B cell (primary cell): ENCODE measurements around the gene THSD4. TPM values are rescaled to one million over a fixed set of nuclear protein-coding genes. Genes with fewer than 3 reads are reported as not detected.

ENCODE experiments used
- ATAC-seq: fragments of 200-7000 bp; cut with Tn5 transposase; one replicate; pipeline ENCODE4 v1.10.0; 2021; ENCODE audit warnings: low read depth, mild to moderate bottlenecking, moderate number of reproducible peaks, moderate library complexity
- CTCF ChIA-PET: fragments of 350-600 bp; sonication (Branson Sonifier 250); formaldehyde crosslinking; loops from one replicate; lab custom pipeline; 2021; ENCODE audit warnings: antibody characterized with exemption, inconsistent platforms; lab: Charles Lee
- POLR2A ChIA-PET: fragments of 350-600 bp; sonication (Branson Sonifier 250); formaldehyde crosslinking; loops from one replicate; lab custom pipeline; 2021; ENCODE audit warnings: antibody characterized with exemption; lab: Charles Lee
- DNase-seq: peaks from one replicate; pipeline ENCODE4 v3.0.0; 2013
- H2AFZ ChIP-seq: 2 replicates; pipeline ENCODE4 v1.6.1; 2012; ENCODE audit warnings: mild to moderate bottlenecking, low read depth, low read length; ENCODE audit not compliant: insufficient read depth, poor library complexity, severe bottlenecking
- H3K27ac ChIP-seq, 2 donors: 1 replicate in 1 of 2; 2 replicates in 1 of 2; pipeline ENCODE4 v1.5.1; 2012 to 2013; ENCODE audit warnings: low read length in 2 of 2, mild to moderate bottlenecking in 2 of 2, moderate library complexity in 1 of 2
- H3K27me3 ChIP-seq, 4 experiments: fragments of 200-600 bp in 1 of 4; sonication (generic) in 1 of 4; replicated peaks in 1 of 4; 1 replicate in 2 of 4; 2 replicates in 2 of 4; pipeline versions ENCODE4 v1.6.1 to v1.7.0; 2013 to 2016; ENCODE audit warnings: low read length in 3 of 4, mild to moderate bottlenecking in 2 of 4, mixed read lengths in 1 of 4, moderate library complexity in 1 of 4; ENCODE audit not compliant: insufficient read depth in 4 of 4, control insufficient read depth in 3 of 4; ENCODE audit errors: control extremely low read depth in 1 of 4
- H3K36me3 ChIP-seq, 2 experiments: replicated peaks in 1 of 2; 1 replicate in 1 of 2; 2 replicates in 1 of 2; pipeline versions ENCODE4 v1.6.1 to v1.7.1; 2013; ENCODE audit warnings: low read length in 1 of 2; ENCODE audit not compliant: insufficient read depth in 2 of 2, control insufficient read depth in 1 of 2; ENCODE audit errors: control extremely low read depth in 1 of 2, extremely low read depth in 1 of 2
- H3K4me1 ChIP-seq, 2 donors: fragments of 200-600 bp in 1 of 2; sonication (generic) in 1 of 2; 1 replicate in 1 of 2; 2 replicates in 1 of 2; pipeline versions ENCODE4 v1.5.1 to v1.6.1; 2013 to 2017; ENCODE audit warnings: low read length in 2 of 2; ENCODE audit not compliant: control insufficient read depth in 2 of 2, insufficient read depth in 2 of 2
- H3K4me2 ChIP-seq: replicated peaks from 2 replicates; pipeline ENCODE3; 2012; ENCODE audit warnings: mild to moderate bottlenecking, low read depth, low read length; ENCODE audit not compliant: poor library complexity, severe bottlenecking
- H3K4me3 ChIP-seq, 5 experiments: fragments of 200-600 bp in 1 of 5; sonication (generic) in 1 of 5; 1 replicate in 3 of 5; 2 replicates in 2 of 5; pipeline versions ENCODE4 v1.5.1 to v1.7.0; 2011 to 2016; ENCODE audit warnings: low read length in 4 of 5, mild to moderate bottlenecking in 4 of 5, low read depth in 2 of 5, control low read depth in 1 of 5, moderate library complexity in 1 of 5; ENCODE audit not compliant: insufficient read depth in 1 of 5; ENCODE audit errors: control extremely low read depth in 1 of 5, extremely low read depth in 1 of 5
- H3K79me2 ChIP-seq: fragments of 200-600 bp; sonication (generic); one replicate; pipeline ENCODE4 v1.6.0; 2016; ENCODE audit warnings: low read length; ENCODE audit not compliant: control insufficient read depth, insufficient read depth
- H3K9ac ChIP-seq: fragments of 200-600 bp; sonication (generic); 2 replicates; pipeline ENCODE4 v1.6.1; 2017; ENCODE audit warnings: mild to moderate bottlenecking, low read length, moderate library complexity
- H3K9me3 ChIP-seq, 3 donors: one replicate each; pipeline versions ENCODE4 v1.6.1 to v1.7.1; 2013; ENCODE audit warnings: low read length in 2 of 3; ENCODE audit not compliant: control insufficient read depth in 2 of 3, insufficient read depth in 1 of 3; ENCODE audit errors: control extremely low read depth in 1 of 3
- H4K20me1 ChIP-seq: 2 replicates; pipeline ENCODE4 v1.6.0; 2012; ENCODE audit warnings: mild to moderate bottlenecking, low read length; ENCODE audit not compliant: insufficient read depth, control insufficient read depth, poor library complexity, severe bottlenecking
- H3K27ac Mint-ChIP-seq: one replicate; pipeline ENCODE4 v1.8.0; 2021; ENCODE audit warnings: mixed read lengths
- H3K27me3 Mint-ChIP-seq: one replicate; pipeline ENCODE4 v1.8.0; 2021; ENCODE audit warnings: mixed read lengths
- H3K4me1 Mint-ChIP-seq: one replicate; pipeline ENCODE4 v1.8.0; 2021; ENCODE audit warnings: mixed read lengths
- H3K4me3 Mint-ChIP-seq: one replicate; pipeline ENCODE4 v1.8.0; 2021; ENCODE audit warnings: mixed read lengths
- H3K9me3 Mint-ChIP-seq: one replicate; pipeline ENCODE4 v1.8.0; 2022; ENCODE audit warnings: mixed read lengths; ENCODE audit not compliant: insufficient read depth
- CTCF ChIP-seq: fragments of 200-600 bp; IDR thresholded peaks from one replicate; pipeline ENCODE4 v1.8.0; 2022; ENCODE audit warnings: antibody characterized with exemption, mild to moderate bottlenecking
- EZH2 ChIP-seq: IDR thresholded peaks from 2 replicates; pipeline ENCODE4 v1.6.1; 2012; ENCODE audit warnings: borderline replicate concordance, low read depth, mild to moderate bottlenecking, moderate library complexity, low read length; ENCODE audit not compliant: insufficient read depth, poor library complexity, severe bottlenecking
- WGBS: methylation state at CpG from one replicate; pipeline ENCODE4 v1.1.5; 2013; ENCODE audit warnings: missing lambda C conversion rate; ENCODE audit not compliant: insufficient coverage; 5-methylcytosine and 5-hydroxymethylcytosine counted together
- intact Hi-C: fragments of 100-400 bp; cut with micrococcal nuclease; formaldehyde crosslinking; loops from one replicate; pipeline ENCODE4 v1.10.0; 2022
- polyA plus RNA-seq: library from polyadenylated mRNA; depleted of rRNA; stranded (reverse); fragments of >200 nt; gene quantifications from 2 replicates; pipeline ENCODE4 v1.2.3, GENCODE V29; 2012
- total RNA-seq, 2 donors: library from RNA; stranded (reverse); fragments of 120-200 nt in 1 of 2; gene quantifications; 1 replicate in 1 of 2; 2 replicates in 1 of 2; pipeline versions ENCODE4 v1.2.3 to v1.2.4, GENCODE V29; 2013 to 2022

The THSD4 gene
- total and polyA plus RNA-seq, 2 donors (not counting 1 experiment from before 2014, with no cell fraction given) = not detected

GRCh38 chr15:71575474-71576045 is 460.3 kb downstream of the THSD4 start:
- no peaks in the 10 kb centered on the region for H3K4me1 Mint-ChIP-seq
- CTCF ChIA-PET = no interaction called here
- H3K4me3 ChIP-seq = no peak overlapping the region
- no peak overlapping the region for H3K4me2 ChIP-seq
- H3K27me3 ChIP-seq = peaks cover 0 to 4% (median under 1%) of the 10 kb centered on the region in 4 experiments
- H3K79me2 ChIP-seq = no peaks in the 10 kb centered on the region
- no peak overlapping the region for H3K9ac ChIP-seq
- no peaks in the 10 kb centered on the region for H3K9me3 Mint-ChIP-seq
- intact Hi-C loops = no loop called here
- POLR2A ChIA-PET = no interaction called here
- H3K27ac ChIP-seq = no peak overlapping the region
- DNase-seq (no peak), ATAC-seq (no peak)
- no peaks in the 10 kb centered on the region for H3K4me1 ChIP-seq
- H2AFZ ChIP-seq = no peak overlapping the region
- TF ChIP-seq EZH2 (no peak), CTCF (no peak)
- no peak overlapping the region for H3K4me3 Mint-ChIP-seq
- no CpG with 5 or more reads among the region's 5 CpGs for WGBS
- no peaks in the 10 kb centered on the region for H3K9me3 ChIP-seq
- no peaks in the 10 kb centered on the region for H3K27me3 Mint-ChIP-seq
- H3K27ac Mint-ChIP-seq = no peak overlapping the region
- H3K36me3 ChIP-seq = no peaks in the 10 kb centered on the region
- H4K20me1 ChIP-seq = no peaks in the 10 kb centered on the region

- no peak overlapping the region for H3K9ac ChIP-seq
- no peaks in the 10 kb centered on the region for H4K20me1 ChIP-seq
- H3K4me1 ChIP-seq = no peaks in the 10 kb centered on the region
- peaks cover 0 to 4% (median 0%) of the 10 kb centered on the region in 4 experiments for H3K27me3 ChIP-seq
- no peaks in the 10 kb centered on the region for H3K9me3 ChIP-seq
- no peaks in the 10 kb centered on the region for H3K36me3 ChIP-seq
- intact Hi-C loops = no loop called here
- Mint-ChIP-seq H3K27me3 (peaks cover 10% of the 10 kb centered on the region), H3K9me3 (no peaks in the 10 kb centered on the region), H3K27ac (no peak overlapping the region), H3K4me1 (no peaks in the 10 kb centered on the region), H3K4me3 (no peak overlapping the region)
- TF ChIP-seq CTCF = no peak
- no peak overlapping the region for H2AFZ ChIP-seq
- 94% methylated on average over 2 of the region's 2 CpGs for WGBS
- H3K79me2 ChIP-seq = no peaks in the 10 kb centered on the region
- no peak overlapping the region for H3K27ac ChIP-seq
- ChIA-PET POLR2A (no interaction called here), CTCF (no interaction called here)
- DNase-seq = no peak
- H3K4me2 ChIP-seq = no peak overlapping the region
- H3K4me3 ChIP-seq = no peak overlapping the region
- ATAC-seq = no peak
Observed at GRCh38 chr15:71577071-71577470, 461.8 kb downstream of the THSD4 start.
